Rectal smooth muscle tissue (tissue), 1 donor: Measurements from ENCODE around the gene PARD6G.

ENCODE experiments used
- H3K27ac ChIP-seq: one replicate; pipeline ENCODE4 v1.7.0; 2013; ENCODE audit warnings: low read depth, low read length, inconsistent platforms
- H3K27me3 ChIP-seq: one replicate; pipeline ENCODE4 v1.7.0; 2013; ENCODE audit warnings: low read length; ENCODE audit not compliant: control insufficient read depth, insufficient read depth
- H3K36me3 ChIP-seq: one replicate; pipeline ENCODE4 v1.7.0; 2013; ENCODE audit warnings: low read length; ENCODE audit not compliant: control insufficient read depth, insufficient read depth
- H3K4me1 ChIP-seq: one replicate; pipeline ENCODE4 v1.7.0; 2013; ENCODE audit warnings: low read length; ENCODE audit not compliant: control insufficient read depth, insufficient read depth
- H3K4me3 ChIP-seq: one replicate; pipeline ENCODE4 v1.7.0; 2013; ENCODE audit warnings: low read length
- H3K9ac ChIP-seq: one replicate; pipeline ENCODE4 v1.7.0; 2013; ENCODE audit warnings: low read length

Gene PARD6G

GRCh38 chr18:80189531-80189865, 57.8 kb downstream of the PARD6G start:
- Histone ChIP-seq H3K27ac (no peak overlapping the region), H3K27me3 (no peaks in the 10 kb centered on the region), H3K4me1 (no peaks in the 10 kb centered on the region), H3K9ac (no peak overlapping the region), H3K36me3 (no peaks in the 10 kb centered on the region), H3K4me3 (no peak overlapping the region)

- Histone ChIP-seq H3K27ac (no peak overlapping the region), H3K27me3 (no peaks in the 10 kb centered on the region), H3K4me3 (no peak overlapping the region), H3K36me3 (no peaks in the 10 kb centered on the region), H3K9ac (no peak overlapping the region), H3K4me1 (no peaks in the 10 kb centered on the region)
Observed at GRCh38 chr18:80188643-80189530, 58.4 kb downstream of the PARD6G start.

GRCh38 chr18:80187956-80188642, 59.2 kb downstream of the PARD6G start:
- Histone ChIP-seq H3K27ac (no peak overlapping the region), H3K9ac (no peak overlapping the region), H3K36me3 (no peaks in the 10 kb centered on the region)

GRCh38 chr18:80185545-80185944, 61.8 kb downstream of the PARD6G start:
- H3K36me3 ChIP-seq, result no peaks in the 10 kb centered on the region
- H3K9ac ChIP-seq, result no peak overlapping the region
- H3K4me3 ChIP-seq, result no peak overlapping the region
- no peaks in the 10 kb centered on the region for H3K4me1 ChIP-seq
- no peak overlapping the region for H3K27ac ChIP-seq
- no peaks in the 10 kb centered on the region for H3K27me3 ChIP-seq

More at GRCh38 chr18:80187956-80188642, 59.2 kb downstream of the PARD6G start:
- Histone ChIP-seq H3K4me3 (no peak overlapping the region), H3K27me3 (no peaks in the 10 kb centered on the region), H3K4me1 (no peaks in the 10 kb centered on the region)

- H3K4me1 ChIP-seq, result no peaks in the 10 kb centered on the region
- H3K9ac ChIP-seq, result no peak overlapping the region
- H3K4me3 ChIP-seq, result no peak overlapping the region
- no peaks in the 10 kb centered on the region for H3K36me3 ChIP-seq
- no peak overlapping the region for H3K27ac ChIP-seq
- H3K27me3 ChIP-seq, result no peaks in the 10 kb centered on the region
Observed at GRCh38 chr18:80184243-80184772, 63.0 kb downstream of the PARD6G start.

GRCh38 chr18:80183273-80184050, 63.9 kb downstream of the PARD6G start:
- Histone ChIP-seq H3K27ac (no peak overlapping the region), H3K4me3 (no peak overlapping the region), H3K27me3 (no peaks in the 10 kb centered on the region), H3K4me1 (no peaks in the 10 kb centered on the region), H3K9ac (no peak overlapping the region), H3K36me3 (no peaks in the 10 kb centered on the region)

- H3K4me1 ChIP-seq, result no peaks in the 10 kb centered on the region
Observed at GRCh38 chr18:80182855-80183254, 64.5 kb downstream of the PARD6G start.

GRCh38 chr18:80181642-80182461, 65.5 kb downstream of the PARD6G start:
- no peaks in the 10 kb centered on the region for H3K36me3 ChIP-seq
- H3K4me1 ChIP-seq, result no peaks in the 10 kb centered on the region
- H3K27me3 ChIP-seq, result no peaks in the 10 kb centered on the region
- H3K27ac ChIP-seq, result no peak overlapping the region
- no peak overlapping the region for H3K4me3 ChIP-seq
- no peak overlapping the region for H3K9ac ChIP-seq

More at GRCh38 chr18:80182855-80183254, 64.5 kb downstream of the PARD6G start:
- Histone ChIP-seq H3K36me3 (no peaks in the 10 kb centered on the region), H3K4me3 (no peak overlapping the region), H3K27ac (no peak overlapping the region), H3K27me3 (no peaks in the 10 kb centered on the region), H3K9ac (no peak overlapping the region)

- no peaks in the 10 kb centered on the region for H3K36me3 ChIP-seq
- H3K27ac ChIP-seq, result no peak overlapping the region
- no peak overlapping the region for H3K4me3 ChIP-seq
- no peaks in the 10 kb centered on the region for H3K4me1 ChIP-seq
- no peaks in the 10 kb centered on the region for H3K27me3 ChIP-seq
- no peak overlapping the region for H3K9ac ChIP-seq
Observed at GRCh38 chr18:80180778-80181564, 66.3 kb downstream of the PARD6G start.

GRCh38 chr18:80179857-80180558, 67.3 kb downstream of the PARD6G start:
- Histone ChIP-seq H3K9ac (no peak overlapping the region), H3K27ac (no peak overlapping the region), H3K4me3 (no peak overlapping the region), H3K4me1 (no peaks in the 10 kb centered on the region), H3K36me3 (no peaks in the 10 kb centered on the region), H3K27me3 (peaks cover 1% of the 10 kb centered on the region)
